Astrocyte of the cerebellum (primary cell): ENCODE measurements around the gene CLDN6.
A peak's percentile ranks its signal among the peaks of the same experiment; 100 is the strongest.

Experiments used
- DNase-seq: peaks from one replicate; pipeline ENCODE4 v3.0.0-alpha.2; 2011; ENCODE audit warnings: low read depth
- H3K4me3 ChIP-seq: 2 replicates; pipeline ENCODE4 v1.5.1; 2011; ENCODE audit warnings: mild to moderate bottlenecking, low read depth, low read length, moderate library complexity
- CTCF ChIP-seq: IDR thresholded peaks from 2 replicates; pipeline ENCODE4 v1.5.1; 2012; ENCODE audit warnings: low read length, low read depth, moderate library complexity, mild to moderate bottlenecking; ENCODE audit errors: missing control alignments
- in situ Hi-C: cut with HindIII; loops from 2 replicates; pipeline ENCODE4 v1.10.0; 2017; ENCODE audit warnings: low sequenced_read_pairs

Gene CLDN6

GRCh38 chr16:3019594-3020246 is 1.7 kb upstream of the CLDN6 start:
- no peak for TF ChIP-seq CTCF
- DNase-seq = no peak
- in situ Hi-C loops = no loop called here
- H3K4me3 ChIP-seq = peak overlapping the region; percentile 93

GRCh38 chr16:3017344-3017743 is 639 bp downstream of the CLDN6 start:
- no peak overlapping the region for H3K4me3 ChIP-seq
- in situ Hi-C loops = no loop called here
- no peak for DNase-seq
- no peak for TF ChIP-seq CTCF

- no peak for DNase-seq
- TF ChIP-seq CTCF = no peak
- in situ Hi-C loops = no loop called here
- H3K4me3 ChIP-seq = no peak overlapping the region
These were observed 2.0 kb downstream of the CLDN6 start for GRCh38 chr16:3015865-3016521.

- TF ChIP-seq CTCF = no peak
- in situ Hi-C loops = no loop called here
- no peak overlapping the region for H3K4me3 ChIP-seq
- DNase-seq = no peak
These were observed 3.0 kb downstream of the CLDN6 start for GRCh38 chr16:3014971-3015370.

- no peak for DNase-seq
- no peak overlapping the region for H3K4me3 ChIP-seq
- in situ Hi-C loops = no loop called here
- TF ChIP-seq CTCF = no peak
These were observed 3.8 kb downstream of the CLDN6 start for GRCh38 chr16:3013998-3014690.

- TF ChIP-seq CTCF = no peak
- DNase-seq = no peak
- in situ Hi-C loops = no loop called here
- no peak overlapping the region for H3K4me3 ChIP-seq
These were observed 4.5 kb downstream of the CLDN6 start for GRCh38 chr16:3013491-3013951.
